ENCODE results near the gene RENBP. TPM values are rescaled to one million over a fixed set of nuclear protein-coding genes. Genes with fewer than 3 reads are reported as not detected.
A peak's percentile ranks its signal among the peaks of the same experiment; 100 is the strongest.

The RENBP gene
- total and polyA plus RNA-seq, 2 of the 13 experiments (the other 11 are each of a cell fraction or from before 2014, with no cell fraction given) = 1.4 to 2.6 TPM

- TF ChIP-seq CTCF (CRISPR knock-in tag; IDR thresholded peaks at IDR 0.05) (no peak), ZHX2 (IDR thresholded peaks at IDR 0.05; ENCODE audit: low read depth) (no peak), ZHX2 (CRISPR knock-in tag; IDR thresholded peaks at IDR 0.05; ENCODE audit: borderline replicate concordance) (no peak), MXD3 (CRISPR knock-in tag; IDR thresholded peaks at IDR 0.05) (0 out of 2 replicates have a peak, but pooled peaks have one; percentile 5), AHR (CRISPR knock-in tag; IDR thresholded peaks at IDR 0.05) (no peak), SRY (CRISPR knock-in tag; IDR thresholded peaks at IDR 0.05) (no peak), LCORL (IDR thresholded peaks at IDR 0.05) (no peak), LCORL (CRISPR knock-in tag; IDR thresholded peaks at IDR 0.05) (no peak), TFAP4 (IDR thresholded peaks at IDR 0.05; ENCODE audit: borderline replicate concordance, low read depth) (no peak), ARID3A (IDR thresholded peaks at IDR 0.05; ENCODE audit: low read depth, low read length) (no peak), MBNL3 (CRISPR knock-in tag; conservative IDR thresholded peaks at IDR 0.05) (no peak), PHF8 (CRISPR knock-in tag; IDR thresholded peaks at IDR 0.05) (no peak), ZNF431 (CRISPR knock-in tag; IDR thresholded peaks at IDR 0.05; ENCODE audit: borderline replicate concordance, low read depth) (no peak), ISX (CRISPR knock-in tag; conservative IDR thresholded peaks at IDR 0.05) (no peak), IRF9 (CRISPR knock-in tag; IDR thresholded peaks at IDR 0.05; ENCODE audit: borderline replicate concordance) (no peak), E2F2 (CRISPR knock-in tag; IDR thresholded peaks at IDR 0.05; ENCODE audit: borderline replicate concordance) (no peak), NCOR1 (IDR thresholded peaks at IDR 0.05; ENCODE audit: borderline replicate concordance, low read length) (no peak), RAD21 (CRISPR knock-in tag; IDR thresholded peaks at IDR 0.05) (no peak), ZNF709 (CRISPR knock-in tag; IDR thresholded peaks at IDR 0.05) (0 out of 2 replicates have a peak, but pooled peaks have one; percentile 6)
Observed at GRCh38 chrX:153927672-153927921, 16.8 kb downstream of the RENBP start (continued).

Measured in HepG2 (cell line).